ENCODE data around the gene BEAN1. TPM values are rescaled to one million over a fixed set of nuclear protein-coding genes. Genes with fewer than 3 reads are reported as not detected.
"Not testable (repeated sequence)": the region's sequence is repeated elsewhere in the genome, so short reads cannot be mapped to it uniquely, and the experiment has no call there.

BEAN1 gene
- total RNA-seq, 1 donor from 2014 or later, result 0.87 TPM

GRCh38 chr16:66451548-66451947, 24.5 kb downstream of the BEAN1 start:
- Histone ChIP-seq H3K27ac (no peak overlapping the region), H3K4me1 (no peaks in the 10 kb centered on the region), H3K4me3 (no peak overlapping the region), H3K36me3 (no peaks in the 10 kb centered on the region), H3K27me3 (no peaks in the 10 kb centered on the region), H3K9me3 (no peaks in the 10 kb centered on the region)
- TF ChIP-seq, protein P1, sequence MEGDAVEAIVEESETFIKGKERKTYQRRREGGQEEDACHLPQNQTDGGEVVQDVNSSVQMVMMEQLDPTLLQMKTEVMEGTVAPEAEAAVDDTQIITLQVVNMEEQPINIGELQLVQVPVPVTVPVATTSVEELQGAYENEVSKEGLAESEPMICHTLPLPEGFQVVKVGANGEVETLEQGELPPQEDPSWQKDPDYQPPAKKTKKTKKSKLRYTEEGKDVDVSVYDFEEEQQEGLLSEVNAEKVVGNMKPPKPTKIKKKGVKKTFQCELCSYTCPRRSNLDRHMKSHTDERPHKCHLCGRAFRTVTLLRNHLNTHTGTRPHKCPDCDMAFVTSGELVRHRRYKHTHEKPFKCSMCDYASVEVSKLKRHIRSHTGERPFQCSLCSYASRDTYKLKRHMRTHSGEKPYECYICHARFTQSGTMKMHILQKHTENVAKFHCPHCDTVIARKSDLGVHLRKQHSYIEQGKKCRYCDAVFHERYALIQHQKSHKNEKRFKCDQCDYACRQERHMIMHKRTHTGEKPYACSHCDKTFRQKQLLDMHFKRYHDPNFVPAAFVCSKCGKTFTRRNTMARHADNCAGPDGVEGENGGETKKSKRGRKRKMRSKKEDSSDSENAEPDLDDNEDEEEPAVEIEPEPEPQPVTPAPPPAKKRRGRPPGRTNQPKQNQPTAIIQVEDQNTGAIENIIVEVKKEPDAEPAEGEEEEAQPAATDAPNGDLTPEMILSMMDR (IDR thresholded peaks at IDR 0.05), result no peak
- intact Hi-C loops (cut with DNase I), result no loop called here
- ATAC-seq (no peak), DNase-seq (no peak)

GRCh38 chr16:66453230-66453629, 26.1 kb downstream of the BEAN1 start:
- H3K27me3 ChIP-seq; H3K9me3 ChIP-seq; ATAC-seq; DNase-seq; H3K27ac ChIP-seq; intact Hi-C loops (cut with DNase I); H3K4me1 ChIP-seq; H3K36me3 ChIP-seq; H3K4me3 ChIP-seq: not testable (repeated sequence)

DNA sequence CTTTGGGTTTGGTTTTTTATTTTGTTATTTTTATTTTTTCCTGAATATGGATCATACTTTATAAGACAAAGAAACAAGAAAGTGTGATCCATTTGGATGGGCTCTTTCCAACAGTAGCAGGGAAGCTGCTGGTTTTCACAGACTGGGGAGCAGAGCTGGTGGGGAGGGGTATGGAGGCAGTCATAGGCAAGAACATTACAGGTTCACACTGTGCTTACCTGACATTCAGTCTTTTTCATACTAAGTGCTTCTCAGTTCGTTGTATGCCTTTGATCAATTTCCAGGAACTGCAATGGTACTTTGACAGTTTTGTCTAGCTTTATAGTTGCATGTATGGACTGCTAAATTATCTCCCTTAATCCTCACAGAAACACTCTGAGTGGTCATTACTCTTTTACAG, 27.7 kb downstream of the BEAN1 start:
- no peaks in the 10 kb centered on the region for H3K9me3 ChIP-seq
- no peaks in the 10 kb centered on the region for H3K4me1 ChIP-seq
- H3K4me3 ChIP-seq, result no peak overlapping the region
- ATAC-seq, result no peak
- no peak overlapping the region for H3K27ac ChIP-seq
- TF ChIP-seq, protein P1 (IDR thresholded peaks at IDR 0.05), result no peak
- DNase-seq, result no peak
- H3K27me3 ChIP-seq, result peaks cover 13% of the 10 kb centered on the region
- intact Hi-C loops (cut with DNase I), result no loop called here
- H3K36me3 ChIP-seq, result no peaks in the 10 kb centered on the region

- no peak overlapping the region for H3K27ac ChIP-seq
- H3K36me3 ChIP-seq, result no peaks in the 10 kb centered on the region
- ATAC-seq (no peak), DNase-seq (no peak)
- TF ChIP-seq, protein P1 (IDR thresholded peaks at IDR 0.05), result no peak
- H3K4me3 ChIP-seq, result no peak overlapping the region
- H3K27me3 ChIP-seq, result peaks cover 25% of the 10 kb centered on the region
- H3K9me3 ChIP-seq, result no peaks in the 10 kb centered on the region
- no peaks in the 10 kb centered on the region for H3K4me1 ChIP-seq
- intact Hi-C loops (cut with DNase I), result no loop called here
Measured at GRCh38 chr16:66455970-66456369, 28.9 kb downstream of the BEAN1 start.

DNA sequence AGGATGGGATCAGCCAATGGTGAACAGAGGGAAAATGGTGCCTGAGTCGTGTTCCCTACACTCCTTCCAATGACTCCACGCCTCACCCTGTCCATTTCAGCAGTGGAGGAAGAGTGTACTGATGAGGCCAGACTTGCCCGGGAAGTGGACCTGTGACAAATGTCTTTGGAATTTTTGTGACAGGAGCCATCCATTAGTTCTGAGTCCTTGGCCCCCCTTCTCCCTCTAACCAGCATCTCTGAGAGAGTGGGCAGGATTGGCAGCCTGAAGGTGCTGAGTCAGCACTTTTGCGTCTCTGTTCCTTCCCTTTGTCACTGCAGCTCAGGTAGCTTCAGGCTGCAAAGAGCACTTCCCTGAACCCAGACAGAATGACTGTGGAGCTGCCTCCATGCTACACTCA, 30.8 kb downstream of the BEAN1 start:
- no peak overlapping the region for H3K4me3 ChIP-seq
- no peaks in the 10 kb centered on the region for H3K36me3 ChIP-seq
- H3K27ac ChIP-seq, result no peak overlapping the region
- intact Hi-C loops (cut with DNase I), result no loop called here
- no peaks in the 10 kb centered on the region for H3K9me3 ChIP-seq
- ATAC-seq (no peak), DNase-seq (no peak)
- TF ChIP-seq, protein P1 (IDR thresholded peaks at IDR 0.05), result no peak
- no peaks in the 10 kb centered on the region for H3K4me1 ChIP-seq
- peaks cover 28% of the 10 kb centered on the region for H3K27me3 ChIP-seq

- Histone ChIP-seq H3K4me3 (no peak overlapping the region), H3K9me3 (no peaks in the 10 kb centered on the region), H3K36me3 (no peaks in the 10 kb centered on the region), H3K27ac (no peak overlapping the region), H3K27me3 (peaks cover 28% of the 10 kb centered on the region), H3K4me1 (no peaks in the 10 kb centered on the region)
- TF ChIP-seq, protein P1 (IDR thresholded peaks at IDR 0.05), result no peak
- no peak for ATAC-seq
- no peak for DNase-seq
- intact Hi-C loops (cut with DNase I), result no loop called here
Measured at GRCh38 chr16:66458292-66458691, 31.2 kb downstream of the BEAN1 start.
